H1 (cell line): ENCODE results near the gene SLC5A10. TPM values are rescaled to one million over a fixed set of nuclear protein-coding genes. Genes with fewer than 3 reads are reported as not detected.

Source experiments
- CTCF ChIA-PET: fragments of 300-600 bp; sonication (Branson Sonifier 250); formaldehyde crosslinking; loops from one replicate; lab custom pipeline; 2021; ENCODE audit not compliant: partially characterized antibody; lab: Charles Lee
- POLR2A ChIA-PET: fragments of 300-600 bp; sonication (Branson Sonifier 250); formaldehyde crosslinking; loops from one replicate; lab custom pipeline; 2021; ENCODE audit warnings: inconsistent platforms; ENCODE audit not compliant: partially characterized antibody; lab: Charles Lee
- DNase-seq, 2 experiments: peaks; one replicate each; pipeline versions ENCODE4 v3.0.0 to v3.0.0-alpha.2; 2010 to 2022; ENCODE audit warnings: low spot score in 2 of 2, low read depth in 1 of 2, mixed read lengths in 1 of 2
- FAIRE-seq: peaks from 2 replicates; lab custom pipeline; 2011; peaks lifted over from hg19 to GRCh38; lab: Jason Lieb, UNC
- H2AFZ ChIP-seq: 2 replicates; pipeline ENCODE4 v1.8.1; 2012; ENCODE audit warnings: low read length, inconsistent platforms
- H2AK5ac ChIP-seq: 2 replicates; pipeline ENCODE4 v1.6.1; 2013; ENCODE audit warnings: low read depth, low read length
- H2BK120ac ChIP-seq: replicated peaks from 2 replicates; pipeline ENCODE3; 2013; ENCODE audit warnings: low read depth, low read length, inconsistent platforms
- H2BK12ac ChIP-seq: 2 replicates; pipeline ENCODE4 v1.6.1; 2013; ENCODE audit warnings: low read depth, low read length
- H2BK15ac ChIP-seq: 2 replicates; pipeline ENCODE4 v1.6.1; 2013; ENCODE audit warnings: low read length
- H2BK20ac ChIP-seq: 2 replicates; pipeline ENCODE4 v1.6.1; 2013; ENCODE audit warnings: low read length
- H2BK5ac ChIP-seq: 2 replicates; pipeline ENCODE4 v1.6.1; 2013; ENCODE audit warnings: low read depth, low read length
- H3K14ac ChIP-seq: 2 replicates; pipeline ENCODE4 v1.6.1; 2013; ENCODE audit warnings: inconsistent platforms; ENCODE audit not compliant: insufficient read length
- H3K18ac ChIP-seq: 2 replicates; pipeline ENCODE4 v1.6.1; 2013; ENCODE audit warnings: low read length; ENCODE audit errors: extremely low read depth
- H3K23ac ChIP-seq: 2 replicates; pipeline ENCODE4 v1.6.1; 2013; ENCODE audit warnings: inconsistent platforms; ENCODE audit not compliant: insufficient read length
- H3K23me2 ChIP-seq: 2 replicates; pipeline ENCODE4 v1.6.1; 2013; ENCODE audit warnings: low read depth, low read length
- H3K27ac ChIP-seq: 2 replicates; pipeline ENCODE4 v1.6.1; 2011; ENCODE audit warnings: low read depth, low read length, inconsistent platforms
- H3K27me3 ChIP-seq, 4 experiments: replicated peaks in 1 of 4; 1 replicate in 1 of 4; 2 replicates in 3 of 4; pipeline versions ENCODE4 v1.6.1 to v1.8.1; 2011 to 2013; ENCODE audit warnings: low read length in 3 of 4, mild to moderate bottlenecking in 3 of 4, inconsistent platforms in 2 of 4, mixed read lengths in 2 of 4, moderate library complexity in 1 of 4; ENCODE audit not compliant: control insufficient read depth in 3 of 4, insufficient read depth in 3 of 4; ENCODE audit errors: extremely low read depth in 1 of 4
- H3K36me3 ChIP-seq, 4 experiments: 2 replicates each; pipeline versions ENCODE4 v1.6.1 to v1.8.1; 2011 to 2013; ENCODE audit warnings: mild to moderate bottlenecking in 4 of 4, low read length in 3 of 4, moderate library complexity in 2 of 4, control low read depth in 1 of 4, inconsistent platforms in 1 of 4; ENCODE audit not compliant: insufficient read depth in 4 of 4, control insufficient read depth in 2 of 4
- H3K4ac ChIP-seq: replicated peaks from 2 replicates; pipeline ENCODE3; 2013; ENCODE audit warnings: low read length, low read depth, mixed read lengths, inconsistent platforms; ENCODE audit not compliant: insufficient read length
- H3K4me1 ChIP-seq, 4 experiments: replicated peaks in 1 of 4; 1 replicate in 1 of 4; 2 replicates in 3 of 4; pipeline versions ENCODE4 v1.6.1 to v1.8.1; 2011 to 2013; ENCODE audit warnings: low read length in 3 of 4, inconsistent platforms in 2 of 4, mixed read lengths in 1 of 4; ENCODE audit not compliant: insufficient read depth in 4 of 4, control insufficient read depth in 3 of 4
- H3K4me2 ChIP-seq, 2 experiments: 2 replicates each; pipeline versions ENCODE4 v1.6.1 to v1.8.1; 2011 to 2013; ENCODE audit warnings: low read depth in 2 of 2, low read length in 2 of 2, control low read depth in 1 of 2, inconsistent platforms in 1 of 2, mild to moderate bottlenecking in 1 of 2; ENCODE audit not compliant: insufficient read depth in 1 of 2
- H3K4me3 ChIP-seq, 4 experiments: fragments of 200-600, 300-600 bp in 1 of 4; sonication (generic), shearing (Covaris generic), sonication (Bioruptor Twin) in 1 of 4; 2 replicates each; pipeline versions ENCODE4 v1.5.1 to v1.8.1; 2011 to 2016; ENCODE audit warnings: low read length in 4 of 4, low read depth in 3 of 4, control low read depth in 2 of 4, inconsistent platforms in 2 of 4, mild to moderate bottlenecking in 2 of 4, mixed read lengths in 1 of 4, moderate library complexity in 1 of 4; ENCODE audit not compliant: insufficient read depth in 2 of 4; ENCODE audit errors: extremely low read depth in 1 of 4
- H3K56ac ChIP-seq: replicated peaks from 2 replicates; pipeline ENCODE3; 2013; ENCODE audit warnings: low read depth, mild to moderate bottlenecking, mixed read lengths, low read length, inconsistent platforms; ENCODE audit not compliant: insufficient read length
- H3K79me1 ChIP-seq: 2 replicates; pipeline ENCODE4 v1.6.1; 2013; ENCODE audit warnings: low read depth, low read length, control low read depth
- H3K79me2 ChIP-seq, 2 experiments: 2 replicates each; pipeline versions ENCODE4 v1.6.1 to v1.8.1; 2012 to 2013; ENCODE audit warnings: low read length in 2 of 2, mild to moderate bottlenecking in 2 of 2, inconsistent platforms in 1 of 2; ENCODE audit not compliant: insufficient read depth in 2 of 2, control insufficient read depth in 1 of 2
- H3K9ac ChIP-seq, 4 experiments: replicated peaks in 1 of 4; 1 replicate in 1 of 4; 2 replicates in 3 of 4; pipeline versions ENCODE4 v1.6.1 to v1.8.1; 2011 to 2013; ENCODE audit warnings: low read depth in 3 of 4, low read length in 3 of 4, control low read depth in 2 of 4, mild to moderate bottlenecking in 2 of 4, moderate library complexity in 2 of 4, inconsistent platforms in 1 of 4; ENCODE audit errors: extremely low read depth in 1 of 4
- H3K9me3 ChIP-seq, 2 experiments: 2 replicates each; pipeline versions ENCODE4 v1.6.1 to v1.8.1; 2012 to 2013; ENCODE audit warnings: mild to moderate bottlenecking in 2 of 2, moderate library complexity in 2 of 2, control low read depth in 1 of 2, inconsistent platforms in 1 of 2, low read depth in 1 of 2, low read length in 1 of 2, mixed read lengths in 1 of 2; ENCODE audit not compliant: insufficient read depth in 2 of 2
- H4K20me1 ChIP-seq, 2 experiments: replicated peaks in 1 of 2; 2 replicates each; pipeline versions ENCODE3 to v1.8.1; 2011 to 2013; ENCODE audit warnings: inconsistent platforms in 2 of 2, low read length in 2 of 2, mild to moderate bottlenecking in 1 of 2; ENCODE audit not compliant: insufficient read depth in 2 of 2, control insufficient read depth in 1 of 2
- H4K5ac ChIP-seq: 2 replicates; pipeline ENCODE4 v1.6.1; 2013; ENCODE audit warnings: low read length, low read depth, mixed read lengths, inconsistent platforms; ENCODE audit not compliant: insufficient read length
- H4K8ac ChIP-seq: 2 replicates; pipeline ENCODE4 v1.8.0; 2013; ENCODE audit warnings: mild to moderate bottlenecking, moderate library complexity, low read length, inconsistent platforms; ENCODE audit not compliant: insufficient read depth; ENCODE audit errors: extremely low read depth
- H4K91ac ChIP-seq: replicated peaks from 2 replicates; pipeline ENCODE3; 2013; ENCODE audit warnings: low read length, mixed read lengths, inconsistent platforms; ENCODE audit not compliant: insufficient read length
- ASH2L ChIP-seq: fragments of 200-600, 300-600 bp; sonication (generic); IDR thresholded peaks from one replicate; pipeline ENCODE4 v1.7.1; 2017; ENCODE audit warnings: low read length
- BRCA1 ChIP-seq: IDR thresholded peaks from 2 replicates; pipeline ENCODE4 v1.6.1; 2012; ENCODE audit warnings: low read depth, low read length, improper control_type of control experiment
- CHD1 ChIP-seq: IDR thresholded peaks from 2 replicates; pipeline ENCODE4 v1.6.1; 2012; ENCODE audit warnings: low read depth, low read length, improper control_type of control experiment
- EGR1 ChIP-seq: IDR thresholded peaks from 2 replicates; pipeline ENCODE4 v1.6.1; 2011; ENCODE audit warnings: low read depth, low read length, borderline replicate concordance
- GTF2F1 ChIP-seq: IDR thresholded peaks from 2 replicates; pipeline ENCODE4 v1.6.1; 2012; ENCODE audit warnings: low read depth, low read length, improper control_type of control experiment, borderline replicate concordance
- POLR2A ChIP-seq, 2 experiments: IDR thresholded peaks; 1 replicate in 1 of 2; 2 replicates in 1 of 2; pipeline ENCODE4 v1.6.1; 2011; ENCODE audit warnings: low read depth in 2 of 2, low read length in 2 of 2, mild to moderate bottlenecking in 2 of 2; ENCODE audit errors: control extremely low read depth in 1 of 2
- POU5F1 ChIP-seq: IDR thresholded peaks from 2 replicates; pipeline ENCODE4 v1.6.1; 2011; ENCODE audit warnings: low read depth, mild to moderate bottlenecking, low read length, moderate library complexity
- RBBP5 ChIP-seq: IDR thresholded peaks from 2 replicates; pipeline ENCODE4 v1.7.1; 2012; ENCODE audit warnings: low read depth, mild to moderate bottlenecking, inconsistent platforms, low read length, moderate library complexity, borderline replicate concordance
- SP1 ChIP-seq: IDR thresholded peaks from 2 replicates; pipeline ENCODE4 v1.6.1; 2011; ENCODE audit warnings: low read depth, low read length
- SUZ12 ChIP-seq: fragments of 200-600 bp; sonication (generic); IDR thresholded peaks from 2 replicates; pipeline ENCODE4 v1.6.1; 2012; ENCODE audit warnings: mild to moderate bottlenecking, inconsistent platforms, low read length, moderate library complexity, mixed read lengths
- YY1 ChIP-seq: IDR thresholded peaks from 2 replicates; pipeline ENCODE4 v1.6.1; 2011; ENCODE audit warnings: low read depth, mild to moderate bottlenecking, low read length
- WGBS, 2 experiments: shearing (Covaris generic) in 1 of 2; methylation state at CpG; one replicate each; pipeline versions ENCODE4 v1.1.6 to v1.1.7; 2013 to 2015; ENCODE audit warnings: low lambda C conversion rate in 2 of 2, mixed read lengths in 2 of 2, inconsistent platforms in 1 of 2, low coverage in 1 of 2, missing lambda C conversion rate in 1 of 2; ENCODE audit not compliant: insufficient replicate concordance in 2 of 2, insufficient coverage in 1 of 2, insufficient read length in 1 of 2; ENCODE audit errors: extremely low coverage in 1 of 2, missing lambda C conversion rate in 1 of 2; 5-methylcytosine and 5-hydroxymethylcytosine counted together
- polyA plus RNA-seq, 7 experiments: library from polyadenylated mRNA; depleted of rRNA in 3 of 7; stranded (reverse) in 5 of 7; unstranded in 2 of 7; fragments of >200 nt in 5 of 7; fragments of 200-250 nt in 2 of 7; gene quantifications; 1 replicate in 5 of 7; 2 replicates in 1 of 7; 4 replicates in 1 of 7; pipeline versions ENCODE4 v1.2.1 to v1.2.3, GENCODE V29; 2011 to 2013; ENCODE audit warnings: missing spikeins in 2 of 7, mixed read lengths in 2 of 7
- total RNA-seq: library from RNA; stranded (reverse); fragmentation: NEBNext Ultra II Directional; extraction: Animal tissue kit (Norgen Biotek cat#: 25700); gene quantifications from 2 replicates; pipeline ENCODE4 v1.2.1, GENCODE V29; 2021
- TF ChIP-seq, protein P1 (sequence below): IDR thresholded peaks from 2 replicates; pipeline ENCODE4 v1.6.1; 2011; ENCODE audit warnings: low read length, improper control_type of control experiment

SLC5A10 gene
- total and polyA plus RNA-seq, 2 of the 8 experiments (the other 6 are each of a cell fraction or from before 2014, with no cell fraction given): 0.05 to 0.11 TPM

DNA sequence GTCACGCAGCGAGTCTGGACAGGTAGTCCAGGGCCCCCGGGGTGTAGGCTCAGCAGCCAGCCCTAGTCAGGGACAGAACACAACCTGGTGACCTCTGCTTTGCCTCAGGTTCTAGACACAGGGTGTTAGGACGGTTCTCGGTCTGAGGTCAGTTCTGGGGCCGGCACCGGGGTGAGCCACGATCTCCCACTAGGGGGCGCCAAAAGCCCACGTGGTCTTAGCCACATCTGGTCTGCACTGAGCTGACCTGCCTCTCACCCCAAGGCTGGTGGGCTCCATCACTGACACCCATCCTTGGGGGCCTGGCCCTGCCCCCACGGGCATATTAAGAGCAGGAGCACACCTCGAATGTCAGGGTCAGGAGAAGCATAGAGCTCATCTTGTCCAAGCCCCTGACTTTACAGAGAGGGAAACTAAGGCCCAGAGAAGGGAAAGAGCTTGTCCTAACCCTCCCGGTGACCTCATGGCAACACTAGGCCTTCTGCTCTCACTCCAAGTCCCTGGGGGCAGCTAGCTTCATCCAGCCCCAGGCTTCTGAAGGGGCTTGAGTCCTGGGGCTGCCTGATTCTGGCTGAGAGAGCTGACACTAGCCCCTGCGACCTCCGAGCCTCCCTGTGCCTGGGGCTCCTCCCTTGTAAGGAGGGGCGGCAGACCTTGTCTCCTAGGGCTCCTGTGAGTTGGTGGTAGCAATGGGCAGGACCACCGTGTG lies 9.0 kb downstream of the SLC5A10 start:
- H2BK20ac ChIP-seq: no peak overlapping the region
- H3K23ac ChIP-seq: no peak overlapping the region
- H2BK5ac ChIP-seq: no peak overlapping the region; the same call in 1 of the 2 replicates
- H3K27me3 ChIP-seq: no peaks in the 10 kb centered on the region
- H4K91ac ChIP-seq: no peak overlapping the region
- no peak overlapping the region for H3K4me2 ChIP-seq
- 0 out of 2 replicates have a peak overlapping the region, but pooled peaks have one; percentile 52 for H2BK12ac ChIP-seq
- no peak overlapping the region for H3K4me3 ChIP-seq
- no peak overlapping the region for H3K27ac ChIP-seq
- no peak overlapping the region for H3K18ac ChIP-seq
- H2BK15ac ChIP-seq: 0 out of 2 replicates have a peak overlapping the region, but pooled peaks have one; percentile 81
- H3K56ac ChIP-seq: no peak overlapping the region
- no peak overlapping the region for H2AK5ac ChIP-seq
- no peaks in the 10 kb centered on the region for H3K36me3 ChIP-seq
- DNase-seq (peak; percentile 50 to 99), FAIRE-seq (no peak)
- no peaks in the 10 kb centered on the region for H3K9me3 ChIP-seq
- H3K4ac ChIP-seq: no peak overlapping the region
- H3K79me2 ChIP-seq: no peaks in the 10 kb centered on the region
- H3K14ac ChIP-seq: no peak overlapping the region
- 39% methylated on average over 17 of the region's 17 CpGs; no CpG with 5 or more reads in 1 of the 2 experiments for WGBS, 2 experiments
- H3K79me1 ChIP-seq: no peaks in the 10 kb centered on the region
- H2BK120ac ChIP-seq: no peak overlapping the region
- H4K5ac ChIP-seq: no peak overlapping the region
- no peak overlapping the region for H3K9ac ChIP-seq
- CTCF ChIA-PET: interaction anchor here (0.7 to 4.1 kb wide), 32 partner anchors 8 to 112 kb away, joined by 3 to 49 read pairs (median 6); partner anchors contain the start of gene SLC5A10
- no peaks in the 10 kb centered on the region for H3K23me2 ChIP-seq
- H2AFZ ChIP-seq: no peak overlapping the region
- peaks cover 0 to 5% (median 0%) of the 10 kb centered on the region in 4 experiments; a peak in 2 of 7 replicates for H3K4me1 ChIP-seq
- no peaks in the 10 kb centered on the region for H4K20me1 ChIP-seq
- POLR2A ChIA-PET: interaction anchor here (0.8 to 1.7 kb wide), 3 partner anchors 28 to 41 kb away, joined by 3 to 5 read pairs (median 4); no protein-coding TSS in a partner anchor
- no peak overlapping the region; the same call in 1 of the 2 replicates for H4K8ac ChIP-seq
- TF ChIP-seq RBBP5: no peak
- TF ChIP-seq POLR2A (IDR thresholded peaks at IDR 0.05; ENCODE audit: control extremely low read depth in 1 of 2, low read depth in 2 of 2, low read length in 2 of 2): no peak
- no peak for TF ChIP-seq ASH2L
- TF ChIP-seq YY1: no peak
- TF ChIP-seq SUZ12: no peak
- no peak for TF ChIP-seq SP1
- no peak for TF ChIP-seq POU5F1
- TF ChIP-seq BRCA1: no peak; the same call in 1 of the 2 replicates
- TF ChIP-seq, protein P1, sequence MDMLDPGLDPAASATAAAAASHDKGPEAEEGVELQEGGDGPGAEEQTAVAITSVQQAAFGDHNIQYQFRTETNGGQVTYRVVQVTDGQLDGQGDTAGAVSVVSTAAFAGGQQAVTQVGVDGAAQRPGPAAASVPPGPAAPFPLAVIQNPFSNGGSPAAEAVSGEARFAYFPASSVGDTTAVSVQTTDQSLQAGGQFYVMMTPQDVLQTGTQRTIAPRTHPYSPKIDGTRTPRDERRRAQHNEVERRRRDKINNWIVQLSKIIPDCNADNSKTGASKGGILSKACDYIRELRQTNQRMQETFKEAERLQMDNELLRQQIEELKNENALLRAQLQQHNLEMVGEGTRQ: peak; percentile 46; the same call in 1 of the 2 replicates
- no peak for TF ChIP-seq EGR1
- TF ChIP-seq CHD1: no peak
- no peak for TF ChIP-seq GTF2F1
